Hippocampal formation (tissue), 2 donors: Measurements from ENCODE around the gene MYH3.
A peak's percentile ranks its signal among the peaks of the same experiment; 100 is the strongest.
"Not testable (repeated sequence)": the region's sequence is repeated elsewhere in the genome, so short reads cannot be mapped to it uniquely, and the experiment has no call there.

Experiments
- DNase-seq, 2 donors: peaks; one replicate each; lab custom pipeline; 2025; lab: John Stamatoyannopoulos, UW

Gene MYH3

DNA sequence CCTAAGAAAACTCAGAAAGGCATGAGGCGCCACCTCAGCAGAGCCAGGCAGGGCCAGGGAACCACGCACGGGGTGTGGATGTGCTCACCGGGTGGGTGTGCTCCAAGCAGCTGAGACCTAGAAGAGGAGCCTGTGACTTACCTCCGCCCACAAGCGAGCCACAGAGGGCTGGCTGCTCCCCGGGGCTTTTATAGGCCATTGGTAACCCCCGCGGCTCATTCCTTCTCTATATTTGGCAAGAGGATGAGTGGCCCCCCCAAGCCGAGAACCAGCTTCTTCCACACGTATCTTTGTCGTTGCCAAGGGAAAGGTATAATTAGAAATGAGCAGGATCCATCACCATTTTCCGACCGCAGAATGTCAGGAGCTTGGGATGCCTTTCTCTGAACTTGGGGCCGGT is at the start of gene MYH3:
Gene MYH3, minus strand, starts transcription at position 162 of the 400 bp plus-strand sequence. CDS start 2,245 bp downstream, outside the sequence.
- no peak for DNase-seq

DNA sequence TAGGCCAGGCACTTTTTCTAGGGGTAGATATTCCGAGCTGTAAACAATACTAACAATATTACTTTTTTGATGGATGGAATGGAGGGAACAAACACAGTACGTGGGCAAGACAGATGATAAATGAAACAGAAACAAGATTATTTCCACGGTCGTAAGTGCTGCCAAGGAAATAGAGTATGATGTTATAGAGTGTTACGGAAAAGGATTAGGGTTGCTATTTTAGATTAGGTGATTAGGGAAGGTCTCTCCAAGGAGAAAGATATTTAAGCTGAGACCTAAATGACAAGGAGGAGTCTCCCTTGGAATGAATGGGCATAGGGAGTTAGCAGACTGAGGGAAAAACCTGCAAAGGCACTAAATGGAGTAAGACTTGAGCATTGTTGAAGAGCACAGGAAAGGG is 48.6 kb upstream of the MYH3 start:
- DNase-seq, result no peak

DNA sequence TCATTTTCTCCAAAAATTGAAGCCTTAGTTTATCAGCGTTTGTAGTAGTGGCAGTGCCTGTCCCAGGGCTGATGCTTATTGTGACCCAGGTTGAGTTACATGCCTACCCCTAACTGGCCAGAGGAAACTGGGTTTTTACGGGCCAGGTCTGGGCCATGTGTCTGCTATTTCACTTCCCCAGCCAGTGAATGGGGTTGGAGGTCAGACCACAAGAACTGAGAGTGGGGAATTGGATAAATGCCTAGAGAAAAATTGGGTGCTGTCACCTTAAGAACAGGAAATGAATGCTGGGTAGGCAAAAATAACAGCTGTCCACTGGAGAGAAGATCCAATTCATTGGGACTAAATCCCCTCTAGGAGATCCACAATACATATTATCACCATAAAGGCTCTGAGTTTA is 45.5 kb upstream of the MYH3 start:
- DNase-seq, result no peak

DNA sequence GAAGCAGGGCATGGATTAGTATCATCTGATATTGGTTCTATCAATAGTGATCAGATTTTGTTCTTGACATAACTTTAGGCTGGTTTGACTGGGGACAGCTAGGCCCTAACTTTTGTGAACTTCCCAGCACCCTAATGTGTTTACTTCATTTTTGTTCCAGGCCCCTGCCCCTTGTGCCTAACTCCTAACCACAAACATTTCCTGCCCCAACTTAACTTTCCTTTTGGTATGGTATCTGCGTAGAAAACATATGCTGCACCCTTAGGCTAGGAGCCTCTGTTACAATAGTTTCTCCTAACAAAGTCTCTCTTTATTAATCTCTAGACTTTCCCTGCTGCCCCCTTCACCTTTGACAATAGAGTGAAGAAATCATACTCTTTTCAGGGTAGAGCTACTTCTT is 42.7 kb upstream of the MYH3 start:
- no peak for DNase-seq

DNA sequence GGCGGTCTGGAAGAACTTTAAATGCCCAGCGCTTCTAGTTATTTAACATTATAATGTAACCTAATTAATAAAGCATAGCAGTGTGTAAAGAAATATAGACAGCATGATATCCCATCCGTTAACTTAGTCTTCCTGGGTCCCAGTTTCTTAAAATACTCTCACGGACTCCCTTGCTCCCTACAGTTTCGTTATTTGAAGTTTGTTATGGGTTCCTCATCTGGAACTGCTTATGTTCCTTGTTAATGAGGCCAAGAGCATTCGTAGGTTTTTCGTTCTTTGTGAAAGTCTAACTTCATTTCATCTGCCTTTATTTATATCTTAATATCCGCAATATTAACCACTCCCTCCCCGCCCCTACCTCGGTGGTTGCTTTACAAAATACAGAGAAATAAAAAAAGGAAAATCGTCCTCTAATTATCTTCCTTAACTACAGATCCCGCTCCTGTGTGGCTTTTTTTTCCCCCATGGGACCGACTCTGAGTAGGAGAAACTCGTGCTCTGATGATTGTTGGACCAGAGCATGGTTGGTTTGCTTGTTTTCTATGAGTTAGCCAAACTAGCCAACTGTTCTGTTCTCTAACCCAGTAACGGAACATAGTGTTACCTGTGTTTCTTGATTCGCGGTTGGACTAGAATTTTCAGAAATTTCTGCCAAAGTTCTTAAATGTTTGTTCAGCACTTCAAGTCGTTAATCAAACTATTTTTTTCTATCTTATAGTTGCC is 41.1 kb upstream of the MYH3 start:
- peak in 1 of 2 donors; percentile 8 for DNase-seq

DNA sequence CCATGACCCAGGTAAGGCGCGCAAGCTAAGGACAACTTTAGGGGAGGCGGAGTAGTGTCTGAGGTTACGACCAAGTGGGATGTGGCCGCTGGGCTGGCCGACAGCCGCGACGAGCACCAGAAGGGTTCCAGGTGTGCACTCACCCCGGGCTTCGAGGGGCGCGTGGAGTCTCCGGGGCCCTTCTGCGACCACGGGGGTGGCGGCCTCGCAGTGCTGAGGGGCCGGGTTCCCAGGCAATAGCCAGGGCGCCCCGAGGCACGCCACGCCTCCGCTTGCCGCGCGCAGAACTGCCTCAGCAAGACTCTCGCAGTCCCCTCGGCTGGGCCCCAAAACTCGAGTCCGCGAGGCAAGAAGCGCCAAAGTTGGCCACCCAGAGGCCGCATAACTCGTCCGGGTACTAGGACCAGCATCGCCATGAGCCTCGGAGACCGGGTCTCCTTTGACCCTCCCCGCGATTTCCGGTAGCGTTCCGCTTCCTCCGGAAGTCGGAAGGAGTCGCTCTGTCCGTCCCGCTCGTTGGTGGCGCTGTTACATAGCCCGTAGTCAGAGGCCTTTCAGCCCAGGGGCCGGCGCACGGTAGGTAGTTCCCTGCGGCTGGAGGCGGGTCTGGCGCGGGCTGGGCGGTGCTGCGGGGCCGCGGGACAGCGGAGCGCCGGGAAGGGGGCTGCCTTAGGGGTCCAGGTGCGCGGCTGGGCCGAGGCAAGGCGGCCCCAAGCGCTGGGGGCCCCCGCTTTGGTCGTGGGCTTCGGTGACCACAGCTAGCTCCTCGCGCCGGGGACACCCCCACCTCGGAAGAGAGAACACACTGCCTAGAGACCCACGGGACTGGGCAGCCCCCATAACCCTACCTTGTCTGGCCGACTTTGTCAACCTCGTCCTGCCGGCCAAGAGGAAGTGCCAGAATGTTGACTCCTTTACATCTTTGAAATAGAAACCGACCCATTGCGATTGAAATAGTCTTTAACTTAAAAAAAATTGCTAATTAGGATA is 40.3 kb upstream of the MYH3 start, which contains the start of the genes ADPRM and SCO1:
Gene ADPRM, plus strand, starts transcription at position 503 of the 990 bp plus-strand sequence. CDS start 7,333 bp downstream, outside the sequence.
Gene SCO1, minus strand, starts transcription at position 442 of the 990 bp plus-strand sequence. Its CDS starts 26 bp downstream, at position 416.
- peak; percentile 93 to 94 for DNase-seq

DNA sequence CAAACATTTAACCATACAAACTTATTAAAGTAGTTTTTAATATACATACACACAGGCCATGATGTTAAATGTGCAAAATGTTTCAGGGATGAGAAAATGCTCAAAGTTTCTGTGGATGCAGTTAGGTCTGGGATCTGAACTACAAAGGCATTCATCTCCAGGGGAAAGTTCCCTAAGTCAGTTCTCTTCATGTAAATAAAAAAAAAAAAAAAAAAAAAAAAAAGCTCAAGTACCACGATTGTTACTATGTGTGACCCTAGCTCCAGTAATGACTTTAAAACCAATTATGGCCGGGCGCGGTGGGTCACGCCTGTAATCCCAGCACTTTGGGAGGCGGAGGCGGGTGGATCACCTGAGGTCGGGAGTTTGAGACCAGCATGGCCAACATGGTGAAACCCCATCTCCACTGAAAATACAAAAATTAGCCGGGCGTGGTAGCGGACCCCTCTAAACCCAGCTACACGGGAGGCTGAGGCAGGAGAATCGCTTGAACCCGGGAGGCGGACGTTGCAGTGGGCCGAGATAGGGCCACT is 38.8 kb upstream of the MYH3 start:
- DNase-seq, result not testable (repeated sequence)

DNA sequence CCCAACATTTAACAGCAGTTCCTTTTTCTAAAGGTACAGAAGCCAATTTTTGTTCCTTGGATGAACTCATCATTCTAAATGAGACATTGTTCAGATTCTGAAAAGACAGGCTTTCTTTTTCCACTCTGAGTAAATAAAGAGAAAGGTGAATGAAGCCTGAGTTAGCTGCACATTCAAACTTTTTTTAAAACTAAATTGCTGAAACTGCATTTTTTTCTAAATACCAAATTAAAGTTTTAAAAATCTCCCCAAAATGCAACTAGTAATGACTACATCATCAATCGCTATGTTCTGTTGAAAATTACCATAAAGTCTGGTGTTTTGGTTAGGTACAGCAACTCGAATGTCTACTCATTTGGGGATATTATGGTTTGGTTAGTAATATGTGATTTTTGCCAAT is 30.4 kb upstream of the MYH3 start:
- no peak for DNase-seq

DNA sequence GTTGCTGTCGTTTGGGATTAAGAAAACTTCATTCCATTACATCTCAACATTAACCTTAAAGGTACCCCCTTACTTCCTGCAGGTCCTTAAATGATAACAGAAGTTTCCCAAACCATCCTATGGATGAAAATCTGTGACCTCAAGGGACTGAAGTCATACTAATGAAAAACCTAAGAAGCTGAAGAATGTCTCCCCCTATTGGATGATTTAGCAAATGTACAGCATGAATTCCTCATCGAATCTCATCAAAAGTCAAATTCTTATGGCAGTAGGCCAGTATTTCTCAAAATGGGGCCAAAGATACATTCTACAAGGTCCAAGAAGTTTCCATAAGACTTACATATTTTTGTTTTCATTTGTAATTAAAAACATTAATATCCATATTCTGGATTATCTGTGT is 26.7 kb upstream of the MYH3 start:
- no peak for DNase-seq

DNA sequence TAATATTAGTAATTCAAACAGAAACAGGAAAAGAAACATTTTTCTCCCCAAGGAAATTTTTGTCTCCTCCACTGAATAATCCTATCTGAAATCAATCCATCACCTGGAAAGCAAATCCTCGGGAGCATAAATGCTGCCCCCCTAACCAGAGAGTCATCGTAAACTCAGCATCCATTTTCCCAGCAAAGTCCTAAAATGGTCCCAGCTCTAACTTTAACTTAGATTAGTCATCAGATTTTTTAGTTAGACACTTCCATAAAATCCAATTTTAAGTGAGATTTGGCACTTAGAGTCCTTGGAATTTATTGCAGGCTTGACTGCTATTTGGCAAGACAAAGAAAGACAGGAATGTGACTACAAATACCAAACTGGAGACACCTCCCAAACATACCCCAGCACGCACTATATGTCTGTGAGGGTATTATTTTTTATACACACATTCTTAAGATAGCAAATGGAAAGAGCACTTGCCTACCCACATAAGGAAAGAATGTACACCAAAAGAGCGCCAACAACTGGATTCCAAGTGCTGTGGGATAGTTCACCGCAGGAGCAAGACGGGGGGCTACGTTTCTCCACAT is 24.8 kb upstream of the MYH3 start:
- no peak for DNase-seq

DNA sequence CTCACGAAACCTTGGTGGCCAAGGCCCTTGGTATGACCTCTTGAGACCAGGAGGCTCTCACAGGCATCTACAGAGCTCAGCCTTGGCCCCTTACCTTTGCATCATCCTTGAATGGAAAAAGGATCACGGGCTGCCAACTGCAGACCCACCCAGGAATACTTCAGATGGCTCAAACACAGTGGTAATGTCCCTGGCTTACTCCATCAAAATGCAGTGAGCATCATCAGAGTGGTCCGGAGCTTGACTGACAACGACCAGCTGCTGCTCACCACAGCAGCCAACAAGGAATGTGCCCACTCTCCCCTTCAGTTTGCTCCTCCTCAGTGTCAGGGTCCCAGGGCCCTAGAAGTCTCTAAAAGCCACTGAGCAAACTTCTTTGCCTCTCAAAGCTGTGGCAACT is 17.6 kb upstream of the MYH3 start:
- DNase-seq, result no peak

DNA sequence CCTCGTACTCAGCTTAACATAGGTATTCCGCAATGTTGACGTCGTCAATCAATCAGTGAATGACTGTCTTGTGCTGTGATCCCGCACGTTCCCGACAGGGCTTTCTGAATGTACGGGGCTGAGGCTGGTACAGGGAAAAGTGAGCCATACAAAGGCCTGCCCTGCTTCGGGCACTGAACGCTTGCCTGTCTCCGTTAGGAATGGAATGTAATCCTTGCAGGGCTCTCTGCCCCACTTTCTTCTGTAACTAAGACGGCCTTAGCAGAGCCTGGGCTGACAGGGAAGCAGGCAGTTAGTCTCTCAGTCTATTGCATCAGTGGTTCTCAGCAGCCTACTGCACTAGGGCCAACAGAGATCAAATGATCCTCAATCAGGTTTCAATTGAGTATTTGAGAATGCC is 16.2 kb upstream of the MYH3 start:
- no peak for DNase-seq

DNA sequence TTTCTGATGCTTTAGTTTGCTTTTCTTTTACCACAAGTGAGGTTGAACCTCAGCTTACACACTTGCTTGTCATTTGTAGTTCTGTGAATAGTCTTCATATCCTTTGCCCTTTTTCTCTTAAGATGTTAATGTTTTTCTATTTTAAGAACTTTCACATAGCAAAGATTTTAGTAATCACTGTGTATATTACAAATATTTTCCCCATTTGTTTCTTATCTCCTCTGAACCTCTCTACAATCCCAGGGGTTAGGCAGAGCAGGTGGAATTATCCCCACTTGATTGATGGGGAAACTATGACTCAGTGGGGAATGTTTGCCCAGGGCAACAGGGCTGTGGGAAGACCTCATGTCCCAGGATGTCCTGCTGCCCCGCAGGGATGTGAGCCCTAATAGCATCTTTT is 11.7 kb upstream of the MYH3 start:
- no peak for DNase-seq

DNA sequence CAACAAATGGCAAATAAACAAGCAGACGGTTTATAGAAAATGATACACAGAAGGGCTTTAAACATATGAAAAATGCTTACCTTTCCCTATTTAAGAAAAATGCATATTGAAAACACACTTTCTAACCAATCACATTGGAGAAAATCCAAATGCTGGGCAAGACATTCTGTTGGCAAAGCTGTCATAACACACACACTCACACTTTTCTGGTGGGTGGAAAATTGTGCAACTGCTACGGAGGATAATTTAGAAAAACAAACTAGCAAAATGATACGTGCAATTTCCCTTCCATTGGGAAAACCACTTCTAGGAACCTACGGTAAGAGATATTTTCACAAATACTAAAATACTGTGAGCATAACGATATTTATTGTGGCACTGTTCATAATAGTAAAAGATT is 9.8 kb upstream of the MYH3 start:
- DNase-seq, result no peak

DNA sequence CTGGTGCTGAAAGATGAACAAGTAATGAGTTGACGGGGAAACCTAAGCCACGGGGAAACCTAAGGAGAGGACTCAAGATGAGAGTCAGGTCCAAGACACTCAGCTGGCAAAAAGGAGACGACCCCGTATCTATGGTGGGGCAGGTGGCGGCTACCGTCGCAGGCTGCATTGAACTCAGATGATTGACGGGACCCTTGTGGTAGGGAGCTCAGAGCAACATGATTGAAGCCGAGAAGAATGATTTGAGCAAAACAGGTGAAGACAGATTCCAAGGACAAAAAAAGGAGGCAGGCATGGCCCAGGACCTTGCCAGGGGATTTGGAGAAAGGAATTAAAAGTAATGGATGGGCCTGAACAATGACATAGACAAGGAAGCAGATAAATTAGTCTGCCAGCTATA is 7.5 kb upstream of the MYH3 start:
- DNase-seq, result no peak

DNA sequence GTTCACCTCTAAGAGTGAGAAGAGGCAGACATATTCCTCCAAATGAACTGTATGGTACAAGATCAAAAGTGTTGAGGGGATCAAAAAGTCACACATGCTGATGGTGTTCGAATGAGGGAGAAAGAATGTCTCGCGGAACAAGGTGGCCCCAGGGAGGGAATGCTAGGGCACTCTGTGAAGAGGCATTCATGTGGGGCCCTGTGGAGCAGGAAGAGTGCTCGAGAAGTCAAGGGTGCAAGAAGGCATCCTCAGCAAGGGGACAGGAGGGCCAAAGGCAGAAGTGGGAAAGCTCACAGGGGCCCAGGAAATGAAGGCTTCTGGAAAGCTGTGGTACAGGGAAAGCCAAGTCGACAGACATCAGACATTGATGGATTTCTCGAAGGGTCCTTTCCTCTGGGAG is 6.1 kb upstream of the MYH3 start:
- no peak for DNase-seq

DNA sequence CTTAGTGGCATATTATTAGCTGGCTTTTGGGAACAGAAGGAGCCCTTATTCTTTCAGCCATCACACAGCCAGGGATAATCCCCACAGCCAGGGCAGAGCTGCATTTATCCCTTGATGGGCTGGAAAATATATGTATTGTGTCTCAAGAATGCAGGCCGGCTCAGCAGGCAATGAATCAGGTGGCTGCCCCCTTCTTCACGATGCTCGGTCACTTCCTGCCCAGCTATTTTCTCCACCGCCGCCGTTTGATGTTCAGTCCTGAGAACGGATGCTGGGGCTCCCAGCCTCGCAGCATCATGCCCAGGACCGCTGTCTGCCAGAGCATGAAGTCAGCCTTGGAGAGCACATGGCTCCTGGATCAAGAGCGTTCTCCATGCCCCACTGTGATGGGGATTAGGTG is 4.3 kb upstream of the MYH3 start:
- DNase-seq, result no peak

DNA sequence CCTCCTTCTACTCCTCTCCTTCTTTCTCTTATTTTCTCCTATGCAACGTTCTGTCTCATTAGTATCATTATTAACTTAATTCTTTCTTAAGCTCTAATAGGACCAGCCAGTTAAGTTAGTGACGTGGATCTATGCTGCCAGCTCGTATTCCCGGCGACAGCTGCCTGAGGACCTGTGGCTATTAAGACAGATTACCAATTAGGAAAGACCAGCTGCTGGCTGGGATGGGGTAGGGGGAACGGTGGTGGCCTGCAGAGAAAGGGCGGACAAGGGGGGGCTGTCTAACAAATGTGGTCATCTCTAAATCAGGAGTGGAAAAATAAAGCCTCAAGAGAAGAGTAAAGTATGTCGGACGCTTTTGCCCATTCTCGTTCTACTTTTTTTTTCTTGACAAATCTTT is 770 bp upstream of the MYH3 start:
- DNase-seq, result no peak

DNA sequence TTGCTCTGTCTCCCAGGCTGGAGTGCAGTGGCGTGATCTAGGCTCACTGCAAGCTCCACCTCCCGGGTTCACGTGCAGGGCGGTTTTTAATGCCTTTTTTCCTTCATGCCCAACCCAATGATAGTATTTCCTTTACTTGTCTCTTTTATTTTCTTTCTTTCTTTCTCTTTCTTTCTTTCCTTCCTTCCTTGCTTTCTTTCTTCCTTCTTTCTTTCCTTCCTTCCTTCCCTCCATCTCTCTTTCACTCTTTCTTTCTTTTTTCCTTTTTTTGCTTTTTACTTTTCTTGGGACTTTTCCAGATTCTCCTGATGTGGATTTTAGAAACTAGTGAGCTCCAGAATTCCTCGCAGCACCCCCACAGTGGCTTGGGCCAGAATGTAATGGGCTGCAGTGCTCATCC is 3.1 kb downstream of the MYH3 start:
- DNase-seq, result no peak

DNA sequence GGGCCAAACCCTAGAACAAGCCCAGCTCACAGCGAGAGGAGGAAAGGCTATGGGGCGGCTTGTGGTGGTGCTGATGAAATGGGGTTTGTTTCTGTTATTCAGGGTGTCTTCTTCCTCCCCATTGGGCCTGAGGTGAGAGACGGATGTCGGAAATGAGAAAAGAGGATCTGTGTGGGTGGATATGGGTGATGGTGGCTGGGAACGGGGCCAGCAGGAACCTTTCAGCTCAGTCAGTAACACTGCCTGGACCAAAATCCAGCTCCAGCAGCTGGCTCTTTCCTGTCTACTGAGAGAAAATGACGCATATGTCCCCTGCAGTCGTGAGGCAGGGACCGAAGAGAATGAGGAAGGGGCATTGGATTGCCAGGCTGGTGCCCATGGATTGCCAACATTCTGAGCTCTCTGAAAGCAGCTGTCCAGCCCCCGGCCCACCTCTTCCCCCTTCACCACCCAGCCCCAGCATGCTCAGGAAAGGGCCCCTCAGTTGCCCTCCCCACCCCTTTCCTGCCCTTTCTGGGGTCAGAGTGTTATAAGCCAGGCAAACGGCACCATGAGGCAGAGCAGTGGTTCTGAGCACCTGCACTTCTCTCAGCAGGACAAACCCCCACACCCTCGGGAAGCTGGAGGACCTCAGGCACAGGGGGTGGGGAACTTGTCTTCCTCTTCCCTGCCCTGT is 4.0 kb downstream of the MYH3 start:
- DNase-seq, result no peak

DNA sequence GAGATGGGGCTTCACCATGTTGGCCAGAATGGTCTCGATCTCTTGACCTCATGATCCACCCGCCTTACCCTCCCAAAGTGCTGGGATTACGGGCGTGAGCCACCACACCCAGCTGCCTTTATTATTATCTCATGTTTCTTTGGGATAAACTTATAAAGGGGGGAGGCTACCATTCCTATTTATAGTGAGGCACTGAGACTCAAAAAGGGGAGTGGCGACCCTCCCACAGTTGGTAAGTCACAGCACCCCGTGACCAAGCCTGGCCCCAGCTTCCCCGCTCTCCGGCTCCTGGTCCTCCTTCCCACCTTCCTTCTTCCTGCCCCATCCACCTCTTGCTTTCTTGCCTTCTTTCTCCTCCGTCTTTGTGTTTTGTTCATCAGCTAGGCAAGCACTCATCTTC is 5.2 kb downstream of the MYH3 start:
- DNase-seq, result no peak

DNA sequence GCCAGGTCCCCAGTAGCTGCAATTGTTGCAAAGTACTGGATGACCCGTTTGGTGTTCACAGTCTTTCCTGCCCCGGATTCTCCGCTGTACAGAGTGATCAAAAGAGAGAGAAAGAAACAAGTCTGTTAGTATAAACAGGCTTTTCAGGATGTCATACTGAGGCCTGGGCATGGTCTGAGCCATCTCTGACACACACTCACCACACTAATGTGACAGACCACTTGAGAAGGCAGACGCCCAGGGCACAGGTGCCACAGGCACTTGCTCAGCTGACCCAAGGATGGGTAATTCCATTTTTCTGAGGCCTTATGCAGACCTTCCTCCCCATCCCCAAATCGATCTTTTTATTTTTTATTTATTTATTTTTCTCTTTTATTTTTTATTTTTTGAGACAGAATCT is 7.5 kb downstream of the MYH3 start:
- no peak for DNase-seq
